Stomach (tissue), 19 donors: Measurements from ENCODE around the gene PNMA6A. TPM values are rescaled to one million over a fixed set of nuclear protein-coding genes. Genes with fewer than 3 reads are reported as not detected.
"Not testable (repeated sequence)": the region's sequence is repeated elsewhere in the genome, so short reads cannot be mapped to it uniquely, and the experiment has no call there.

Experiments used
- DNase-seq, 2 donors: peaks; one replicate each; pipeline versions ENCODE4 v3.0.0 to v3.0.0-alpha.2; 2013 to 2019
- H3K27ac ChIP-seq, 5 donors: fragments of 200-600 bp in 4 of 5; sonication (generic) in 4 of 5; one replicate each; pipeline ENCODE4 v1.5.1; 2013 to 2019; ENCODE audit warnings: mild to moderate bottlenecking in 1 of 5, moderate library complexity in 1 of 5
- H3K27me3 ChIP-seq, 3 donors: fragments of 200-600 bp; sonication (generic); one replicate each; pipeline ENCODE4 v1.5.1; 2017 to 2019; ENCODE audit warnings: mixed run types in 1 of 3
- H3K36me3 ChIP-seq, 4 donors: fragments of 200-600 bp; sonication (generic); 1 replicate in 3 of 4; 2 replicates in 1 of 4; pipeline ENCODE4 v1.5.1; 2016 to 2019
- H3K4me1 ChIP-seq, 4 donors: fragments of 200-600 bp; sonication (generic); one replicate each; pipeline ENCODE4 v1.5.1; 2016 to 2019
- H3K4me3 ChIP-seq, 4 donors: fragments of 200-600 bp; sonication (generic) in 3 of 4; one replicate each; pipeline ENCODE4 v1.5.1; 2016 to 2019; ENCODE audit warnings: mild to moderate bottlenecking in 1 of 4
- H3K9me3 ChIP-seq, 4 donors: fragments of 200-600 bp; sonication (generic); one replicate each; pipeline ENCODE4 v1.5.1; 2016 to 2019
- EP300 ChIP-seq: sonication (generic); formaldehyde crosslinking; IDR thresholded peaks from one replicate; pipeline ENCODE4 v1.6.1; 2017; ENCODE audit warnings: antibody characterized with exemption
- POLR2A ChIP-seq, 4 donors: fragments of 450-650 bp; IDR thresholded peaks; one replicate each; pipeline ENCODE4 v1.6.1; 2016; ENCODE audit warnings: antibody characterized with exemption in 4 of 4, control low read depth in 2 of 4, mild to moderate bottlenecking in 1 of 4, moderate library complexity in 1 of 4
- POLR2AphosphoS5 ChIP-seq, 3 donors: sonication (generic); formaldehyde crosslinking; IDR thresholded peaks; one replicate each; pipeline ENCODE4 v1.6.1; 2016; ENCODE audit warnings: antibody characterized with exemption in 3 of 3
- WGBS, 5 donors: extraction: QIAGEN DNeasy Blood & Tissue Kit in 3 of 5; methylation state at CpG; one replicate each; pipeline versions ENCODE4 v1.1.5 to v1.1.7; 2013 to 2018; 5-methylcytosine and 5-hydroxymethylcytosine counted together
- intact Hi-C: fragments of 100-400 bp; cut with DNase I; formaldehyde crosslinking; loops from one replicate; pipeline ENCODE4 v1.15.1; 2023; ENCODE audit warnings: low total_unique reads
- long read RNA-seq, 10 donors: transcript quantifications; one replicate each; lab custom pipeline, GENCODE V29; 2026
- polyA plus RNA-seq, 3 donors: library from polyadenylated mRNA; stranded (reverse); fragments of 200-250 nt; gene quantifications; one replicate each; pipeline ENCODE4 v1.2.3, GENCODE V29; 2013
- total RNA-seq, 5 donors: library from RNA; depleted of rRNA; stranded (reverse); fragments of >200 nt; gene quantifications; one replicate each; pipeline versions ENCODE4 v1.1.0 to v1.2.3, GENCODE V29; 2014 to 2016
- TF ChIP-seq, protein P1 (sequence below), 7 experiments: fragments of 450-650 bp in 4 of 7; fragments of 200-600 bp in 3 of 7; sonication (generic) in 3 of 7; IDR thresholded peaks; one replicate each; pipeline ENCODE4 v1.5.1; 2016 to 2019; ENCODE audit warnings: antibody characterized with exemption in 7 of 7, control low read depth in 2 of 7, mild to moderate bottlenecking in 1 of 7
- donor health status: healthy with polysubstance abuse.
- donor health status: Bipolar disorder and iron deficiency.
- donor health status: healthy.

PNMA6A gene
- total RNA-seq (1 to 10 TPM in 2 of 5 donors, not detected in 3; 1.7 to 2.4 TPM), polyA plus RNA-seq (under 1 TPM; 0.44 to 0.58 (median 0.46) TPM)
- long read RNA-seq, donor 1 = 0 reads
- long read RNA-seq, donor 2 = 0 reads
- long read RNA-seq, donor 3, partial matches to known transcripts = 0 of 1 reads
- long read RNA-seq, donor 3, other reads (novel, unspliced or antisense) = 0 of 1 reads
- long read RNA-seq, donor 4 = 0 reads
- long read RNA-seq, donor 5, partial matches to known transcripts = 6 of 6 reads
- long read RNA-seq, donor 5, other reads (novel, unspliced or antisense) = 0 of 6 reads
- long read RNA-seq, donor 6, partial matches to known transcripts = 0 of 3 reads
- long read RNA-seq, donor 6, other reads (novel, unspliced or antisense) = 0 of 3 reads
- long read RNA-seq, donor 7 = 0 reads
- long read RNA-seq, donor 8, partial matches to known transcripts = 0 of 1 reads
- long read RNA-seq, donor 8, other reads (novel, unspliced or antisense) = 0 of 1 reads
- long read RNA-seq, donor 9, partial matches to known transcripts = 0 of 1 reads
- long read RNA-seq, donor 9, other reads (novel, unspliced or antisense) = 0 of 1 reads
- long read RNA-seq, donor 10 = 0 reads

DNA sequence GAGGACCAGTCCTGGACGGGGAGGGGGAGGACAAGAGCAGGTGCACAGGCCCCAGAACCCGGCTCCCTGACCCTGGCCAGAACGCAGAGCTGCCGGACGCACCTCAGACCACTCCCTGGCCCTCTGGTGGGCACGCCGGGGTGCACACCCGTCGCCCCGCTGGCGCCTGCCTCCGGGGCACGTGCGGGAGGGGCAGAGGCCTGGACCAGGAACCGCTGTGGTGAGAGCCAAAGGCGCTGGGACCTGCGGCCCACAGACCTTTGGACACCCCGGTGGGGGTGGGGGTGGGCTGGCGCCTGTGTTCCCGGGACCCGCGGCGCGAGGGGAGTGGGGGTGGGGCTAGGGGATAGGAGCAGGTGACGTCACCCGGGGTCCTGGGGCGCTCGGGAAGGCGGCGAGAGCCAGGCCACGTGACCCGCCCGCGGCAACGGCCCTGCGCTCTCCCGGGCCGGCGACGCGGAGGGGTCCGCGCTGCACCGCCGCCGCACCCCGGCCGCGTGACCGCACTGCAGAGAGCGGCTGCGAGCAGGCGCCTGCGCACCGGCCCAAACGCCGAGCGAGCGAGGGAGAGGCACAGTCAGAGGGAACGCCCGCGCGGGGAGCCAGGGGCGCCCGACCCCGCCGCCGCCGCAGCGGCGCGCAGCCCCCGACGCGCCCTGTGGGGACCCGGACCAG lies at the start of gene PNMA6A:
TSS of gene PNMA6A (plus strand) at position 546 of the 675 bp plus-strand sequence. CDS start 609 bp downstream, outside the sequence.
- H3K4me1 ChIP-seq, H3K27ac ChIP-seq, H3K9me3 ChIP-seq, intact Hi-C loops, H3K27me3 ChIP-seq, H3K36me3 ChIP-seq, DNase-seq, H3K4me3 ChIP-seq: not testable (repeated sequence)
- WGBS, 5 donors = no CpG with 5 or more reads among the region's 76 CpGs

DNA sequence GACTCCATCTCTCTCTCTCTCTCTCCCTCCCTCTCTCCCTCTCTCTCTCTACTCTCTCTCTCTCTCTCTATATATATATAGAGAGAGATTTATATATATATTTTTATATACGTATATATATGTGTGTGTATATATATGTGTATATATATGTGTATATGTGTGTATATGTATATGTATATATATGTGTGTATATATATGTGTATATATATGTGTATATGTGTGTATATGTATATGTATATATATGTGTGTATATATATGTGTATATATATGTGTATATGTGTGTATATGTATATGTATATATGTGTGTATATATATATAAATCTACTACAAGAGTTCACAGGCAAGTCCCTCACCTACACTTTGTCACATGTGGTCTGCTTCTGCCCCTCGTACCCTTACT lies 45.8 kb upstream of the PNMA6A start:
- H3K27ac ChIP-seq, intact Hi-C loops, H3K27me3 ChIP-seq, DNase-seq, H3K4me1 ChIP-seq, H3K9me3 ChIP-seq, H3K36me3 ChIP-seq, H3K4me3 ChIP-seq: not testable (repeated sequence)
- WGBS, 5 donors = 57 to 96% (median 88%) methylated on average over 1 to 2 of the region's 2 CpGs

DNA sequence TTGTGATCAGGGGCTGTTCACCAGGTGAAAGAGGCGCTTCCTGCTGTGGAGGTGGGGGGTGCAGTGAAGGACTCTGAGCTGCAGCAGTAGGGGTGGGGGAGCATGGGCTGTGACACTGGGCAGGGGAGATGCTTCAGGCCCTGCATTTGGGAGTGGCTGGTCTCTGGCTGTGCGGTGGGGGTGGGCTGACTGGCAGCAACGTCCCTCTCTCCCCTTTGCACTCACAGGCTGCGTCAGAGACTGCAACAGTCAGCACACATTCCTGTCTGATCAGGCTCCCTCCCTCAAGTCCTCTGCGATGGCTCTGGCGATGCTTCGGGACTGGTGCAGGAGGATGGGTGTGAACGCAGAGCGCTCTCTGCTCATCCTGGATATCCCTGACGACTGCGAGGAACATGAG lies 43.8 kb upstream of the PNMA6A start:
- H3K27me3 ChIP-seq, DNase-seq, intact Hi-C loops, H3K36me3 ChIP-seq, H3K27ac ChIP-seq, H3K4me3 ChIP-seq, H3K4me1 ChIP-seq: not testable (repeated sequence)
- peaks cover 0 to 11% (median 0%) of the 10 kb centered on the region in 4 donors for H3K9me3 ChIP-seq
- WGBS, 5 donors = 66 to 89% (median 77%) methylated on average over 4 to 10 of the region's 11 CpGs

GRCh38 chrX:153029162-153029561 lies 43.1 kb upstream of the PNMA6A start:
- Histone ChIP-seq H3K27ac (no peak overlapping the region), H3K27me3 (peaks cover 0 to 9% (median 0%) of the 10 kb centered on the region in 3 donors), H3K9me3 (peaks cover 0 to 11% (median under 1%) of the 10 kb centered on the region in 4 donors), H3K4me1 (peaks cover 0 to 6% (median 2%) of the 10 kb centered on the region in 4 donors), H3K4me3 (no peak overlapping the region), H3K36me3 (no peaks in the 10 kb centered on the region)
- intact Hi-C loops = no loop called here
- WGBS, 5 donors = 44 to 78% (median 47%) methylated on average over 2 of the region's 2 CpGs
- no peak for DNase-seq
- TF ChIP-seq, protein P1, sequence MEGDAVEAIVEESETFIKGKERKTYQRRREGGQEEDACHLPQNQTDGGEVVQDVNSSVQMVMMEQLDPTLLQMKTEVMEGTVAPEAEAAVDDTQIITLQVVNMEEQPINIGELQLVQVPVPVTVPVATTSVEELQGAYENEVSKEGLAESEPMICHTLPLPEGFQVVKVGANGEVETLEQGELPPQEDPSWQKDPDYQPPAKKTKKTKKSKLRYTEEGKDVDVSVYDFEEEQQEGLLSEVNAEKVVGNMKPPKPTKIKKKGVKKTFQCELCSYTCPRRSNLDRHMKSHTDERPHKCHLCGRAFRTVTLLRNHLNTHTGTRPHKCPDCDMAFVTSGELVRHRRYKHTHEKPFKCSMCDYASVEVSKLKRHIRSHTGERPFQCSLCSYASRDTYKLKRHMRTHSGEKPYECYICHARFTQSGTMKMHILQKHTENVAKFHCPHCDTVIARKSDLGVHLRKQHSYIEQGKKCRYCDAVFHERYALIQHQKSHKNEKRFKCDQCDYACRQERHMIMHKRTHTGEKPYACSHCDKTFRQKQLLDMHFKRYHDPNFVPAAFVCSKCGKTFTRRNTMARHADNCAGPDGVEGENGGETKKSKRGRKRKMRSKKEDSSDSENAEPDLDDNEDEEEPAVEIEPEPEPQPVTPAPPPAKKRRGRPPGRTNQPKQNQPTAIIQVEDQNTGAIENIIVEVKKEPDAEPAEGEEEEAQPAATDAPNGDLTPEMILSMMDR (IDR thresholded peaks at IDR 0.05) = no peak

GRCh38 chrX:153029875-153030274 lies 42.4 kb upstream of the PNMA6A start:
- intact Hi-C loops = no loop called here
- TF ChIP-seq POLR2AphosphoS5 (IDR thresholded peaks at IDR 0.05) = no peak
- TF ChIP-seq, protein P1 (IDR thresholded peaks at IDR 0.05) = no peak
- no peak for TF ChIP-seq EP300
- no peak for TF ChIP-seq POLR2A (IDR thresholded peaks at IDR 0.05)
- Histone ChIP-seq H3K4me3 (no peak overlapping the region), H3K27ac (no peak overlapping the region), H3K27me3 (peaks cover 0 to 9% (median 0%) of the 10 kb centered on the region in 3 donors), H3K9me3 (peaks cover 0 to 11% (median 2%) of the 10 kb centered on the region in 4 donors), H3K36me3 (no peaks in the 10 kb centered on the region), H3K4me1 (peaks cover 0 to 6% (median 2%) of the 10 kb centered on the region in 4 donors)
- no peak for DNase-seq
- WGBS, 5 donors = 75 to 95% (median 92%) methylated on average over 2 to 11 of the region's 11 CpGs
